Measurements from ENCODE around the gene FAM184A. TPM values are rescaled to one million over a fixed set of nuclear protein-coding genes. Genes with fewer than 3 reads are reported as not detected.

Gene FAM184A
- total and polyA plus RNA-seq, 2 experiments from 2014 or later: 0.25 TPM; not detected in 1

GRCh38 chr6:118993803-118994251 lies 84.6 kb downstream of the FAM184A start:
- Histone ChIP-seq H4K20me1 (ENCODE audit: insufficient read depth) (no peaks in the 10 kb centered on the region), H3K27me3 (replicated peaks; ENCODE audit: insufficient read depth) (no peaks in the 10 kb centered on the region), H3K9ac (no peak overlapping the region), H3K36me3 (ENCODE audit: low read depth) (no peaks in the 10 kb centered on the region), H3K4me3 (no peak overlapping the region), H3K79me2 (ENCODE audit: insufficient read depth) (no peaks in the 10 kb centered on the region), H3K4me1 (ENCODE audit: insufficient read depth) (no peaks in the 10 kb centered on the region), H2AFZ (no peak overlapping the region), H3F3A (ENCODE audit: insufficient read depth) (no peaks in the 10 kb centered on the region), H3K27ac (no peak overlapping the region), H3K9me2 (ENCODE audit: insufficient read depth) (no peaks in the 10 kb centered on the region), H3K4me2 (ENCODE audit: unreplicated experiment) (no peak overlapping the region), H3K9me3 (ENCODE audit: low read depth) (no peaks in the 10 kb centered on the region)
- WGBS, 2 experiments (ENCODE audit: low coverage in 1 of 2, low lambda C conversion rate in 2 of 2, missing lambda C conversion rate in 2 of 2): 70 to 74% methylated on average over 3 of the region's 3 CpGs
- no peak for DNase-seq
- in situ Hi-C loops (cut with MboI): no loop called here
- no peak for TF ChIP-seq EZH2phosphoT487 (IDR thresholded peaks at IDR 0.05; ENCODE audit: insufficient read depth, low read depth)
- no peak for TF ChIP-seq EZH2 (IDR thresholded peaks at IDR 0.05; ENCODE audit: insufficient read depth, poor library complexity, severe bottlenecking)

GRCh38 chr6:118993358-118993757 lies 85.1 kb downstream of the FAM184A start:
- no peaks in the 10 kb centered on the region for H3K79me2 ChIP-seq (ENCODE audit: insufficient read depth)
- H3K36me3 ChIP-seq (ENCODE audit: low read depth): no peaks in the 10 kb centered on the region
- no peak for DNase-seq
- H3K9me2 ChIP-seq (ENCODE audit: insufficient read depth): no peaks in the 10 kb centered on the region
- TF ChIP-seq EZH2 (IDR thresholded peaks at IDR 0.05; ENCODE audit: insufficient read depth, poor library complexity, severe bottlenecking) (no peak), EZH2phosphoT487 (IDR thresholded peaks at IDR 0.05; ENCODE audit: insufficient read depth, low read depth) (no peak)
- no peaks in the 10 kb centered on the region for H3K9me3 ChIP-seq (ENCODE audit: low read depth)
- H4K20me1 ChIP-seq (ENCODE audit: insufficient read depth): no peaks in the 10 kb centered on the region
- in situ Hi-C loops (cut with MboI): no loop called here
- no peak overlapping the region for H3K4me3 ChIP-seq
- no peaks in the 10 kb centered on the region for H3F3A ChIP-seq (ENCODE audit: insufficient read depth)
- H3K27me3 ChIP-seq (replicated peaks; ENCODE audit: insufficient read depth): no peaks in the 10 kb centered on the region
- no peak overlapping the region for H3K27ac ChIP-seq
- H3K4me1 ChIP-seq (ENCODE audit: insufficient read depth): no peaks in the 10 kb centered on the region
- 90 to 95% methylated on average over 1 of the region's 1 CpG for WGBS, 2 experiments (ENCODE audit: low coverage in 1 of 2, low lambda C conversion rate in 2 of 2, missing lambda C conversion rate in 2 of 2)
- no peak overlapping the region for H3K9ac ChIP-seq
- H3K4me2 ChIP-seq (ENCODE audit: unreplicated experiment): no peak overlapping the region
- no peak overlapping the region for H2AFZ ChIP-seq

GRCh38 chr6:118992186-118992795 lies 86.2 kb downstream of the FAM184A start:
- 71 to 78% methylated on average over 4 of the region's 4 CpGs for WGBS, 2 experiments (ENCODE audit: low coverage in 1 of 2, low lambda C conversion rate in 2 of 2, missing lambda C conversion rate in 2 of 2)
- H3K27me3 ChIP-seq (replicated peaks; ENCODE audit: insufficient read depth): no peaks in the 10 kb centered on the region
- no peaks in the 10 kb centered on the region for H3K9me2 ChIP-seq (ENCODE audit: insufficient read depth)
- H2AFZ ChIP-seq: no peak overlapping the region
- no peak overlapping the region for H3K4me3 ChIP-seq
- DNase-seq: no peak
- H3K9ac ChIP-seq: no peak overlapping the region
- in situ Hi-C loops (cut with MboI): no loop called here
- no peak for TF ChIP-seq EZH2 (IDR thresholded peaks at IDR 0.05; ENCODE audit: insufficient read depth, poor library complexity, severe bottlenecking)
- TF ChIP-seq EZH2phosphoT487 (IDR thresholded peaks at IDR 0.05; ENCODE audit: insufficient read depth, low read depth): no peak
- no peak overlapping the region for H3K4me2 ChIP-seq (ENCODE audit: unreplicated experiment)
- H3K27ac ChIP-seq: no peak overlapping the region
- no peaks in the 10 kb centered on the region for H3K36me3 ChIP-seq (ENCODE audit: low read depth)
- no peaks in the 10 kb centered on the region for H3K4me1 ChIP-seq (ENCODE audit: insufficient read depth)
- no peaks in the 10 kb centered on the region for H3K9me3 ChIP-seq (ENCODE audit: low read depth)
- no peaks in the 10 kb centered on the region for H3F3A ChIP-seq (ENCODE audit: insufficient read depth)
- no peaks in the 10 kb centered on the region for H4K20me1 ChIP-seq (ENCODE audit: insufficient read depth)
- no peaks in the 10 kb centered on the region for H3K79me2 ChIP-seq (ENCODE audit: insufficient read depth)

- H3K9me3 ChIP-seq (ENCODE audit: low read depth): no peaks in the 10 kb centered on the region
- H3K27me3 ChIP-seq (replicated peaks; ENCODE audit: insufficient read depth): no peaks in the 10 kb centered on the region
- DNase-seq: no peak
- TF ChIP-seq EZH2 (IDR thresholded peaks at IDR 0.05; ENCODE audit: insufficient read depth, poor library complexity, severe bottlenecking) (no peak), EZH2phosphoT487 (IDR thresholded peaks at IDR 0.05; ENCODE audit: insufficient read depth, low read depth) (no peak)
- no peak overlapping the region for H3K4me3 ChIP-seq
- no peak overlapping the region for H2AFZ ChIP-seq
- no peaks in the 10 kb centered on the region for H3K4me1 ChIP-seq (ENCODE audit: insufficient read depth)
- 96 to 100% methylated on average over 1 of the region's 1 CpG for WGBS, 2 experiments (ENCODE audit: low coverage in 1 of 2, low lambda C conversion rate in 2 of 2, missing lambda C conversion rate in 2 of 2)
- in situ Hi-C loops (cut with MboI): no loop called here
- H3F3A ChIP-seq (ENCODE audit: insufficient read depth): no peaks in the 10 kb centered on the region
- no peaks in the 10 kb centered on the region for H3K9me2 ChIP-seq (ENCODE audit: insufficient read depth)
- no peaks in the 10 kb centered on the region for H3K79me2 ChIP-seq (ENCODE audit: insufficient read depth)
- no peak overlapping the region for H3K9ac ChIP-seq
- no peaks in the 10 kb centered on the region for H3K36me3 ChIP-seq (ENCODE audit: low read depth)
- H3K4me2 ChIP-seq (ENCODE audit: unreplicated experiment): no peak overlapping the region
- no peaks in the 10 kb centered on the region for H4K20me1 ChIP-seq (ENCODE audit: insufficient read depth)
- no peak overlapping the region for H3K27ac ChIP-seq
Measured at GRCh38 chr6:118986312-118986711, 92.2 kb downstream of the FAM184A start.

All from GM23248 (cell line).